Skeletal muscle satellite cell (primary cell): ENCODE results near the gene PDZD2.

Experiments
- H3K27me3 ChIP-seq: 2 replicates; pipeline ENCODE4 v1.7.0; 2013; ENCODE audit warnings: low read length; ENCODE audit not compliant: control insufficient read depth, insufficient read depth
- H3K36me3 ChIP-seq: 2 replicates; pipeline ENCODE4 v1.7.0; 2013; ENCODE audit warnings: mild to moderate bottlenecking, control low read depth, low read length; ENCODE audit not compliant: insufficient read depth
- H3K4me1 ChIP-seq: 2 replicates; pipeline ENCODE4 v1.7.0; 2013; ENCODE audit warnings: low read length; ENCODE audit not compliant: control insufficient read depth, insufficient read depth
- H3K4me2 ChIP-seq: 2 replicates; pipeline ENCODE4 v1.7.0; 2013; ENCODE audit warnings: mild to moderate bottlenecking, low read length
- H3K4me3 ChIP-seq: 2 replicates; pipeline ENCODE4 v1.7.0; 2013; ENCODE audit warnings: low read length
- H3K9ac ChIP-seq: 2 replicates; pipeline ENCODE4 v1.7.0; 2013; ENCODE audit warnings: mild to moderate bottlenecking, low read depth, low read length, moderate library complexity
- H3K9me3 ChIP-seq: replicated peaks from 2 replicates; pipeline ENCODE4 v1.7.0; 2013; ENCODE audit warnings: mild to moderate bottlenecking, control low read depth, low read length

The PDZD2 gene

DNA sequence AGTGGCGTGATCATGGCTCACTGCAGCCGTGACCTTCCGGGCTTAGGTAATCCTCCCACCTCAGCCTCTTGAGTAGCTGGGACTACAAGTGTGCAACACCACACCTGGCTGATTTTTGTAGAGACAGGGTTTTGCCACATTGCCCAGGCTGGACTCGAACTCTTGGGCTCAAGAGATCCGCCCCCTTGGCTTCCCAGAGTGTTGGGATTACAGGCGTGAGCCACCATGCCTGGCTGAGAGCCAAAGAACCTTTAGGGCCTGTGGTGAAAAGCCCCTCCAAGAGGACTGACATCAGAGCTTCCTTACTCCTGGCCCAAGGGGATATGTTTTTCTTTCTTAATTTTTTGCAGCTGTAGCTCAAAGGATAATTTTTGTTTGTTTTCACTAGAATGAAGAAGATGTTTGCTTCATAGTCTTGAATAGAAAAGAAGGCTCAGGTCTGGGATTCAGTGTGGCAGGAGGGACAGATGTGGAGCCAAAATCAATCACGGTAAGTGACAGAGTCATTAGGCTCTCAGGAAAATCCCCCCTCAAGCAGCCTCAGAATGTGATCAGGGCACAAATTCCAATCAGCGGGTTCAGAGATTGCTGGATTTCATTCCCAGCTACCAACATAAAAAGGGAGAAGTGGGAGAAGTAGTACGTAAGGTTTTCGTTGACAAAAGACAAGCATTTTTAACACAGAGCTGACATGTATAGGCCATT lies 458.1 kb downstream of the PDZD2 start:
- peaks cover 39% of the 10 kb centered on the region for H3K36me3 ChIP-seq
- H3K27me3 ChIP-seq, result no peaks in the 10 kb centered on the region
- H3K9me3 ChIP-seq, result no peaks in the 10 kb centered on the region
- no peak overlapping the region for H3K4me2 ChIP-seq
- H3K4me1 ChIP-seq, result no peaks in the 10 kb centered on the region
- H3K4me3 ChIP-seq, result no peak overlapping the region
- H3K9ac ChIP-seq, result no peak overlapping the region

DNA sequence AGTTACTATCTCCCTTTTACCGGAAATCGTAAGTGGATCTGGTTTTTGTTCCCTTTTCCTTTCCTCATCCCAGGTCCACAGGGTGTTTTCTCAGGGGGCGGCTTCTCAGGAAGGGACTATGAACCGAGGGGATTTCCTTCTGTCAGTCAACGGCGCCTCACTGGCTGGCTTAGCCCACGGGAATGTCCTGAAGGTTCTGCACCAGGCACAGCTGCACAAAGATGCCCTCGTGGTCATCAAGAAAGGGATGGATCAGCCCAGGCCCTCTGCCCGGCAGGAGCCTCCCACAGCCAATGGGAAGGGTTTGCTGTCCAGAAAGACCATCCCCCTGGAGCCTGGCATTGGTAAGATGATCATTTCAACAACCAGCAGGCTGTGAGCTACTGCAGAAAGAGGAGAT lies 459.4 kb downstream of the PDZD2 start:
- no peak overlapping the region for H3K9ac ChIP-seq
- H3K9me3 ChIP-seq, result no peaks in the 10 kb centered on the region
- no peak overlapping the region for H3K4me2 ChIP-seq
- H3K4me1 ChIP-seq, result no peaks in the 10 kb centered on the region
- H3K36me3 ChIP-seq, result peaks cover 51% of the 10 kb centered on the region
- H3K27me3 ChIP-seq, result no peaks in the 10 kb centered on the region
- no peak overlapping the region for H3K4me3 ChIP-seq

DNA sequence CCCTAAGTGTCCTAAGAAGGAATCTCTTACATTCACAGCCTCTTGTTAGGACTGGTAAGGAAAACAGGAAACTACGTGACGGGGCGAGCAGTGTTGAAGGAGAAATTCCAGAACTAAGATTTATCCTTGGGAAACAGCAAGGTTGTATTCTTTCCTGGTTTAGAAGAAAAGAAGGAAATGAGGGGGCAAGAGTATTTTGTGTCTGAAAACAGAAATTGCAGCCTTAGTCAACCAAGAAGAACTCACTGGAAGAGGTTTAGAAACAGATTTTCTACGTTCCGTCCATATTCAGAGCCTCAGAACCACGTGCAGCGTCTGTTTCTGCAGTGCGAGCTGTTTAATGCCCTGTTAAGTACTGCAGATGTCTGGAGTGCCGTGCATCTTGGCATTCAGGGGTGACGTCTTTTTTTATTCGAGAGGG lies 460.0 kb downstream of the PDZD2 start:
- no peaks in the 10 kb centered on the region for H3K4me1 ChIP-seq
- no peak overlapping the region for H3K4me3 ChIP-seq
- no peak overlapping the region for H3K4me2 ChIP-seq
- no peaks in the 10 kb centered on the region for H3K27me3 ChIP-seq
- peaks cover 57% of the 10 kb centered on the region for H3K36me3 ChIP-seq
- H3K9ac ChIP-seq, result no peak overlapping the region
- H3K9me3 ChIP-seq, result no peaks in the 10 kb centered on the region

- Histone ChIP-seq H3K9ac (no peak overlapping the region), H3K36me3 (peaks cover 61% of the 10 kb centered on the region), H3K4me2 (no peak overlapping the region), H3K27me3 (no peaks in the 10 kb centered on the region), H3K4me3 (no peak overlapping the region), H3K9me3 (no peaks in the 10 kb centered on the region), H3K4me1 (no peaks in the 10 kb centered on the region)
These were observed 460.6 kb downstream of the PDZD2 start for GRCh38 chr5:32099486-32100035.

GRCh38 chr5:32100230-32100629 lies 461.3 kb downstream of the PDZD2 start:
- no peak overlapping the region for H3K4me3 ChIP-seq
- no peak overlapping the region for H3K9ac ChIP-seq
- H3K9me3 ChIP-seq, result no peaks in the 10 kb centered on the region
- peaks cover 67% of the 10 kb centered on the region for H3K36me3 ChIP-seq
- no peaks in the 10 kb centered on the region for H3K4me1 ChIP-seq
- H3K27me3 ChIP-seq, result no peaks in the 10 kb centered on the region
- H3K4me2 ChIP-seq, result no peak overlapping the region

GRCh38 chr5:32100691-32101302 lies 461.9 kb downstream of the PDZD2 start:
- Histone ChIP-seq H3K9me3 (no peaks in the 10 kb centered on the region), H3K36me3 (peaks cover 73% of the 10 kb centered on the region), H3K4me2 (no peak overlapping the region), H3K9ac (no peak overlapping the region), H3K4me3 (no peak overlapping the region), H3K27me3 (no peaks in the 10 kb centered on the region), H3K4me1 (no peaks in the 10 kb centered on the region)

- Histone ChIP-seq H3K4me2 (no peak overlapping the region), H3K9ac (no peak overlapping the region), H3K9me3 (no peaks in the 10 kb centered on the region), H3K4me1 (no peaks in the 10 kb centered on the region), H3K27me3 (no peaks in the 10 kb centered on the region), H3K36me3 (peaks cover 88% of the 10 kb centered on the region), H3K4me3 (no peak overlapping the region)
These were observed 463.5 kb downstream of the PDZD2 start for GRCh38 chr5:32102254-32102986.

GRCh38 chr5:32103521-32103920 lies 464.6 kb downstream of the PDZD2 start:
- H3K36me3 ChIP-seq, result peaks cover 86% of the 10 kb centered on the region
- no peaks in the 10 kb centered on the region for H3K4me1 ChIP-seq
- H3K4me2 ChIP-seq, result no peak overlapping the region
- H3K9ac ChIP-seq, result no peak overlapping the region
- no peaks in the 10 kb centered on the region for H3K9me3 ChIP-seq
- H3K4me3 ChIP-seq, result no peak overlapping the region
- H3K27me3 ChIP-seq, result no peaks in the 10 kb centered on the region

- no peak overlapping the region for H3K4me3 ChIP-seq
- no peaks in the 10 kb centered on the region for H3K9me3 ChIP-seq
- H3K4me1 ChIP-seq, result no peaks in the 10 kb centered on the region
- peaks cover 77% of the 10 kb centered on the region for H3K36me3 ChIP-seq
- H3K27me3 ChIP-seq, result no peaks in the 10 kb centered on the region
- no peak overlapping the region for H3K4me2 ChIP-seq
- H3K9ac ChIP-seq, result no peak overlapping the region
These were observed 468.4 kb downstream of the PDZD2 start for GRCh38 chr5:32107291-32107690.

DNA sequence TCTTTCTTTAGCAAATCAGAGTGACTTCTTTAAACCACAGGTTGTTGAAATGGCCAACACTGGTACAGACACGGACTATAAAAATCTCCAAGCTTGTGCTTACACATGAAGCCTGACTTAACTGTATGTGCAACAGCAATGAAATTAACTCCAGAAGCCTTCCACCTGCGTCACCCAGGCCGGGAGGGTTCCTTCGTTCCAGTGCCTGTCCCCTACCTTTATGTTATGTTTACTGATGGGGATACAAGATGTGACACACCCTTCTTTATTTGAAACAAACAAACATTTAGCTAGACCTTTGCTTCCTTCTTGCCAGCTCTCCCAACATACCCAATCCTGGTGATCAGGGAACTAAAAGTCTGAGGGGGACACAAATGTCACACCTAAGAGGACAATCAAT lies 469.2 kb downstream of the PDZD2 start:
- peaks cover 70% of the 10 kb centered on the region for H3K36me3 ChIP-seq
- no peaks in the 10 kb centered on the region for H3K4me1 ChIP-seq
- no peaks in the 10 kb centered on the region for H3K9me3 ChIP-seq
- H3K4me3 ChIP-seq, result no peak overlapping the region
- no peak overlapping the region for H3K4me2 ChIP-seq
- H3K9ac ChIP-seq, result no peak overlapping the region
- no peaks in the 10 kb centered on the region for H3K27me3 ChIP-seq

GRCh38 chr5:32109236-32109635 lies 470.3 kb downstream of the PDZD2 start:
- H3K9ac ChIP-seq, result no peak overlapping the region
- H3K4me3 ChIP-seq, result no peak overlapping the region
- no peaks in the 10 kb centered on the region for H3K4me1 ChIP-seq
- H3K36me3 ChIP-seq, result peaks cover 64% of the 10 kb centered on the region
- no peak overlapping the region for H3K4me2 ChIP-seq
- no peaks in the 10 kb centered on the region for H3K9me3 ChIP-seq
- H3K27me3 ChIP-seq, result no peaks in the 10 kb centered on the region
